Dermis blood vessel endothelial cell (primary cell): ENCODE measurements around the gene TNFRSF6B. TPM values are rescaled to one million over a fixed set of nuclear protein-coding genes. Genes with fewer than 3 reads are reported as not detected.

Experiments used
- DNase-seq: peaks from one replicate; pipeline ENCODE4 v3.0.0; 2010
- total RNA-seq: library from RNA; depleted of rRNA; stranded (reverse); fragments of >200 nt; gene quantifications from 2 replicates; pipeline ENCODE4 v1.2.3, GENCODE V29; 2014

Gene TNFRSF6B
- total RNA-seq, 1 donor from 2014 or later, result 16.8 TPM

GRCh38 chr20:63739130-63740069, 42.9 kb downstream of the TNFRSF6B start, which contains the start of gene SLC2A4RG:
SLC2A4RG (plus strand) TSS chr20:63739776; CDS start chr20:63739913, 137 bp downstream.
- peak; percentile 75 for DNase-seq

- peak; percentile 30 for DNase-seq
Measured at GRCh38 chr20:63740070-63740626, 43.7 kb downstream of the TNFRSF6B start.

- peak; percentile 86 for DNase-seq
Measured at GRCh38 chr20:63740627-63741353, 44.3 kb downstream of the TNFRSF6B start.

GRCh38 chr20:63741354-63741675, 44.9 kb downstream of the TNFRSF6B start:
- no peak for DNase-seq

GRCh38 chr20:63741676-63742380, 45.4 kb downstream of the TNFRSF6B start:
- DNase-seq, result no peak

- DNase-seq, result no peak
Measured at GRCh38 chr20:63742381-63743024, 46.1 kb downstream of the TNFRSF6B start.

GRCh38 chr20:63743210-63743970, 46.9 kb downstream of the TNFRSF6B start:
- no peak for DNase-seq

GRCh38 chr20:63744158-63744557, 47.7 kb downstream of the TNFRSF6B start:
- no peak for DNase-seq

- DNase-seq, result no peak
Measured at GRCh38 chr20:63744574-63745423, 48.3 kb downstream of the TNFRSF6B start.

GRCh38 chr20:63745424-63745805, 49.0 kb downstream of the TNFRSF6B start:
- DNase-seq, result no peak

- DNase-seq, result no peak
Measured at GRCh38 chr20:63745961-63746731, 49.7 kb downstream of the TNFRSF6B start.

- DNase-seq, result no peak
Measured at GRCh38 chr20:63746751-63747315, 50.4 kb downstream of the TNFRSF6B start.

GRCh38 chr20:63747622-63748069, 51.2 kb downstream of the TNFRSF6B start:
- no peak for DNase-seq

Other genes starting within 250 kb of the TNFRSF6B start
- not detected in 2 replicates for gene KCNQ2, start 224.0 kb upstream of the TNFRSF6B start, total RNA-seq
- 5.0 and 5.3 TPM in 2 replicates for gene EEF1A2, start 197.6 kb upstream of the TNFRSF6B start, total RNA-seq
- 19.9 and 37.3 TPM in 2 replicates for gene PPDPF, start 175.9 kb upstream of the TNFRSF6B start, total RNA-seq
- gene PTK6, start 159.3 kb upstream of the TNFRSF6B start, total RNA-seq, result under 0.01 and 0.05 TPM in 2 replicates
- gene SRMS, start 148.9 kb upstream of the TNFRSF6B start, total RNA-seq, result not detected in 2 replicates
- gene FNDC11, start 142.5 kb upstream of the TNFRSF6B start, total RNA-seq, result 1.2 and 2.4 TPM in 2 replicates
- 54.8 and 64.0 TPM in 2 replicates for gene HELZ2, start 122.4 kb upstream of the TNFRSF6B start, total RNA-seq
- 10.9 and 18.7 TPM in 2 replicates for gene GMEB2, start 69.6 kb upstream of the TNFRSF6B start, total RNA-seq
- gene STMN3, start 43.2 kb upstream of the TNFRSF6B start, total RNA-seq, result 0.85 and 1.2 TPM in 2 replicates
- gene RTEL1, start 38.3 kb upstream of the TNFRSF6B start, total RNA-seq, result 13.4 and 17.9 TPM in 2 replicates
- gene ARFRP1, start 11.3 kb downstream of the TNFRSF6B start, total RNA-seq, result 46.9 and 48.3 TPM in 2 replicates
- gene ZGPAT, start 11.4 kb downstream of the TNFRSF6B start, total RNA-seq, result 25.6 and 29.1 TPM in 2 replicates
- 3.4 and 3.7 TPM in 2 replicates for gene LIME1, start 40.0 kb downstream of the TNFRSF6B start, total RNA-seq
- gene SLC2A4RG, start 43.1 kb downstream of the TNFRSF6B start, total RNA-seq, result 11.7 and 24.1 TPM in 2 replicates
- 41.2 and 67.4 TPM in 2 replicates for gene ZBTB46, start 134.6 kb downstream of the TNFRSF6B start, total RNA-seq
- gene ABHD16B, start 164.8 kb downstream of the TNFRSF6B start, total RNA-seq, result not detected in 2 replicates
- 169 and 181 TPM in 2 replicates for gene TPD52L2, start 168.6 kb downstream of the TNFRSF6B start, total RNA-seq
- 90.9 and 98.3 TPM in 2 replicates for gene DNAJC5, start 198.5 kb downstream of the TNFRSF6B start, total RNA-seq